Measurements from ENCODE around the gene ANO2.

The ANO2 gene

GRCh38 chr12:5631497-5631896 lies 313.6 kb downstream of the ANO2 start:
- no peak for DNase-seq (ENCODE audit: extremely low read depth in 1 of 2, low read depth in 1 of 2)

- DNase-seq (ENCODE audit: extremely low read depth in 1 of 2, low read depth in 1 of 2): no peak
Measured at GRCh38 chr12:5630726-5631125, 314.3 kb downstream of the ANO2 start.

- DNase-seq (ENCODE audit: extremely low read depth in 1 of 2, low read depth in 1 of 2): no peak
Measured at GRCh38 chr12:5628501-5628900, 316.6 kb downstream of the ANO2 start.

- no peak for DNase-seq (ENCODE audit: extremely low read depth in 1 of 2, low read depth in 1 of 2)
Measured at GRCh38 chr12:5627053-5627630, 317.9 kb downstream of the ANO2 start.

- no peak for DNase-seq (ENCODE audit: extremely low read depth in 1 of 2, low read depth in 1 of 2)
Measured at GRCh38 chr12:5626151-5626550, 318.9 kb downstream of the ANO2 start.

- DNase-seq (ENCODE audit: extremely low read depth in 1 of 2, low read depth in 1 of 2): no peak
Measured at GRCh38 chr12:5624486-5625272, 320.4 kb downstream of the ANO2 start.

GRCh38 chr12:5623411-5623810 lies 321.6 kb downstream of the ANO2 start:
- no peak for DNase-seq (ENCODE audit: extremely low read depth in 1 of 2, low read depth in 1 of 2)

GRCh38 chr12:5622280-5622679 lies 322.8 kb downstream of the ANO2 start:
- no peak for DNase-seq (ENCODE audit: extremely low read depth in 1 of 2, low read depth in 1 of 2)

- DNase-seq (ENCODE audit: extremely low read depth in 1 of 2, low read depth in 1 of 2): no peak
Measured at GRCh38 chr12:5621329-5621728, 323.7 kb downstream of the ANO2 start.

- DNase-seq (ENCODE audit: extremely low read depth in 1 of 2, low read depth in 1 of 2): no peak
Measured at GRCh38 chr12:5620896-5621295, 324.2 kb downstream of the ANO2 start.

GRCh38 chr12:5619628-5620027 lies 325.4 kb downstream of the ANO2 start:
- no peak for DNase-seq (ENCODE audit: extremely low read depth in 1 of 2, low read depth in 1 of 2)

GRCh38 chr12:5616854-5617253 lies 328.2 kb downstream of the ANO2 start:
- DNase-seq (ENCODE audit: extremely low read depth in 1 of 2, low read depth in 1 of 2): no peak

GRCh38 chr12:5615760-5616159 lies 329.3 kb downstream of the ANO2 start:
- no peak for DNase-seq (ENCODE audit: extremely low read depth in 1 of 2, low read depth in 1 of 2)

GRCh38 chr12:5614256-5614655 lies 330.8 kb downstream of the ANO2 start:
- DNase-seq (ENCODE audit: extremely low read depth in 1 of 2, low read depth in 1 of 2): no peak

GRCh38 chr12:5612556-5613410 lies 332.3 kb downstream of the ANO2 start:
- DNase-seq (ENCODE audit: extremely low read depth in 1 of 2, low read depth in 1 of 2): no peak

- DNase-seq (ENCODE audit: extremely low read depth in 1 of 2, low read depth in 1 of 2): no peak
Measured at GRCh38 chr12:5611162-5611561, 333.9 kb downstream of the ANO2 start.

GRCh38 chr12:5599378-5599777 lies 345.7 kb downstream of the ANO2 start:
- DNase-seq (ENCODE audit: extremely low read depth in 1 of 2, low read depth in 1 of 2): no peak

GRCh38 chr12:5593998-5594397 lies 351.1 kb downstream of the ANO2 start:
- DNase-seq (ENCODE audit: extremely low read depth in 1 of 2, low read depth in 1 of 2): no peak

- no peak for DNase-seq (ENCODE audit: extremely low read depth in 1 of 2, low read depth in 1 of 2)
Measured at GRCh38 chr12:5593086-5593485, 352.0 kb downstream of the ANO2 start.

GRCh38 chr12:5592310-5592709 lies 352.7 kb downstream of the ANO2 start:
- DNase-seq (ENCODE audit: extremely low read depth in 1 of 2, low read depth in 1 of 2): no peak

GRCh38 chr12:5590316-5590715 lies 354.7 kb downstream of the ANO2 start:
- no peak for DNase-seq (ENCODE audit: extremely low read depth in 1 of 2, low read depth in 1 of 2)

- DNase-seq (ENCODE audit: extremely low read depth in 1 of 2, low read depth in 1 of 2): no peak
Measured at GRCh38 chr12:5589054-5589453, 356.0 kb downstream of the ANO2 start.
